K562 (cell line): ENCODE results near the gene SMAD3. TPM values are rescaled to one million over a fixed set of nuclear protein-coding genes. Genes with fewer than 3 reads are reported as not detected.

Experiments
- ATAC-seq: fragments of 200-7000 bp; cut with Tn5 transposase; 3 replicates; pipeline ENCODE4 v1.9.1; 2020; ENCODE audit warnings: moderate library complexity
- BruUV-seq: library from RNA; stranded (reverse); fragments of 400-500 nt; replicated peaks from 2 replicates; lab custom pipeline; 2021; lab: Mats Ljungman, UMichigan
- CTCF ChIA-PET: fragments of 300-600 bp; formaldehyde crosslinking; extraction: SDS; loops from one replicate; lab custom pipeline; 2021; ENCODE audit warnings: low intra/inter-chr PET ratio; lab: Yijun Ruan, JAX
- POLR2A ChIA-PET: fragments of 300-600, 350-650 bp; sonication (Branson Sonifier 250); formaldehyde crosslinking; extraction: SDS; loops from one replicate; lab custom pipeline; 2021; ENCODE audit warnings: antibody characterized with exemption, inconsistent platforms; lab: Yijun Ruan, JAX
- DNase-seq, 4 experiments: peaks; one replicate each; pipeline versions ENCODE4 v3.0.0 to v3.0.0-alpha.2; 2011 to 2018; ENCODE audit warnings: low spot score in 3 of 4, mixed read lengths in 3 of 4; ENCODE audit errors: extremely low read depth in 1 of 4
- FAIRE-seq: peaks from 2 replicates; lab custom pipeline; 2011; peaks lifted over from hg19 to GRCh38; lab: Jason Lieb, UNC
- H2AFZ ChIP-seq: 2 replicates; pipeline ENCODE4 v1.6.0; 2011; ENCODE audit warnings: low read depth, low read length, control low read depth, inconsistent platforms
- H3K27ac ChIP-seq: fragments of 200-600 bp; 3 replicates; pipeline ENCODE4 v1.8.0; 2011; ENCODE audit warnings: low read depth, mild to moderate bottlenecking, control low read depth, inconsistent platforms, low read length, moderate library complexity, mixed read lengths; ENCODE audit errors: extremely low read depth
- H3K27me3 ChIP-seq, 2 experiments: fragments of 300-600 bp in 1 of 2; 2 replicates in 1 of 2; 3 replicates in 1 of 2; pipeline versions ENCODE4 v1.6.0 to v1.8.0; 2011; ENCODE audit warnings: inconsistent platforms in 2 of 2, low read length in 2 of 2, mild to moderate bottlenecking in 1 of 2, mixed read lengths in 1 of 2, moderate library complexity in 1 of 2; ENCODE audit not compliant: control insufficient read depth in 2 of 2, insufficient read depth in 2 of 2
- H3K36me3 ChIP-seq: fragments of 300-600 bp; 3 replicates; pipeline ENCODE4 v1.8.0; 2011; ENCODE audit warnings: mild to moderate bottlenecking, low read length, inconsistent platforms; ENCODE audit not compliant: control insufficient read depth, insufficient read depth
- H3K4me1 ChIP-seq, 2 experiments: fragments of 200-600 bp in 1 of 2; replicated peaks in 1 of 2; 2 replicates in 1 of 2; 3 replicates in 1 of 2; pipeline versions ENCODE4 v1.5.1 to v1.8.0; 2011; ENCODE audit warnings: inconsistent platforms in 2 of 2, low read length in 2 of 2, mild to moderate bottlenecking in 1 of 2, mixed read lengths in 1 of 2, moderate library complexity in 1 of 2; ENCODE audit not compliant: control insufficient read depth in 2 of 2, insufficient read depth in 2 of 2
- H3K4me2 ChIP-seq: 2 replicates; pipeline ENCODE4 v1.6.1; 2011; ENCODE audit warnings: low read length, control low read depth, inconsistent platforms, mixed read lengths; ENCODE audit not compliant: insufficient read depth
- H3K4me3 ChIP-seq: fragments of 200-600 bp; sonication (generic), shearing (Covaris generic); 2 replicates; pipeline ENCODE4 v1.5.1; 2016; ENCODE audit warnings: control low read depth, inconsistent platforms
- H3K79me2 ChIP-seq: fragments of 200-600 bp; 3 replicates; pipeline ENCODE4 v1.8.0; 2011; ENCODE audit warnings: low read length, inconsistent platforms; ENCODE audit not compliant: control insufficient read depth, insufficient read depth
- H3K9ac ChIP-seq, 2 experiments: 2 replicates each; pipeline versions ENCODE4 v1.6.0 to v1.6.1; 2011; ENCODE audit warnings: low read depth in 2 of 2, low read length in 2 of 2, control low read depth in 1 of 2, inconsistent platforms in 1 of 2, mild to moderate bottlenecking in 1 of 2, mixed read lengths in 1 of 2; ENCODE audit not compliant: insufficient read depth in 1 of 2
- H3K9me1 ChIP-seq: one replicate; pipeline ENCODE4 v1.6.0; 2011; ENCODE audit warnings: inconsistent platforms, mild to moderate bottlenecking, low read length, moderate library complexity; ENCODE audit not compliant: control insufficient read depth, insufficient read depth
- H3K9me3 ChIP-seq: replicated peaks from 2 replicates; pipeline ENCODE4 v1.5.1; 2011; ENCODE audit warnings: low read depth, low read length, inconsistent platforms; ENCODE audit not compliant: control insufficient read depth, insufficient read depth
- H4K20me1 ChIP-seq: replicated peaks from 2 replicates; pipeline ENCODE4 v1.6.1; 2011; ENCODE audit warnings: low read length, inconsistent platforms, mixed read lengths; ENCODE audit not compliant: control insufficient read depth, insufficient read depth
- CEBPG ChIP-seq, 3 experiments: fragments of 200-800 bp in 1 of 3; sonication (Bioruptor generic) in 1 of 3; sonication (generic) in 1 of 3; formaldehyde crosslinking in 1 of 3; IDR thresholded peaks in 2 of 3; conservative IDR thresholded peaks in 1 of 3; 2 replicates each; pipeline versions ENCODE4 v1.6.1 to v1.8.0; 2016 to 2022; ENCODE audit warnings: missing compliant biosample characterization in 2 of 3, missing genetic modification characterization in 2 of 3, mild to moderate bottlenecking in 1 of 3, missing genetic modification reagents in 1 of 3
- POLR2AphosphoS5 ChIP-seq: IDR thresholded peaks from 2 replicates; pipeline ENCODE4 v1.6.1; 2011; ENCODE audit warnings: mild to moderate bottlenecking, low read depth, low read length, moderate library complexity; ENCODE audit not compliant: control insufficient read depth, insufficient read depth
- THRAP3 ChIP-seq: fragments of 450-650 bp; IDR thresholded peaks from 2 replicates; pipeline ENCODE4 v1.6.1; 2016; ENCODE audit warnings: mild to moderate bottlenecking, inconsistent platforms, borderline replicate concordance
- ZNF124 ChIP-seq: sonication (generic); formaldehyde crosslinking; IDR thresholded peaks from 2 replicates; pipeline ENCODE4 v1.8.1; 2022; ENCODE audit warnings: missing genetic modification reagents
- ZNF23 ChIP-seq: fragments of 250-450 bp; sonication (Bioruptor Pico); IDR thresholded peaks from 2 replicates; pipeline ENCODE4 v1.4.0; 2020; ENCODE audit warnings: mild to moderate bottlenecking
- WGBS: fragments of 100-300 bp; shearing (Covaris generic); methylation state at CpG from one replicate; pipeline ENCODE4 v1.1.6; 2016; ENCODE audit warnings: low coverage, mixed read lengths; ENCODE audit not compliant: insufficient coverage; ENCODE audit errors: missing lambda C conversion rate; 5-methylcytosine and 5-hydroxymethylcytosine counted together
- in situ Hi-C: fragments of 300-500 bp; cut with MboI; formaldehyde crosslinking; loops from 4 replicates; pipeline ENCODE4 v1.15.0; 2018; ENCODE audit warnings: inconsistent platforms, mixed read lengths
- intact Hi-C: fragments of 100-400 bp; cut with micrococcal nuclease; formaldehyde crosslinking; loops from 2 replicates; pipeline ENCODE4 v1.14.2; 2022
- polyA plus RNA-seq, 8 experiments: library from polyadenylated mRNA; depleted of rRNA in 4 of 8; stranded (reverse) in 5 of 8; unstranded in 3 of 8; fragments of >200 nt; fragmentation: Nextera tagmentation in 2 of 8; fragmentation: Illumina TruSeq in 1 of 8; extraction: Ambion mirVana in 2 of 8; extraction: Trizol in 1 of 8; gene quantifications; 2 replicates each; pipeline versions ENCODE4 v1.2.1 to v1.2.3, GENCODE V29; 2011 to 2014; ENCODE audit warnings: inconsistent platforms in 1 of 8, missing spikeins in 1 of 8
- total RNA-seq, 7 experiments: library from RNA; depleted of rRNA in 6 of 7; stranded (reverse); fragments of >200 nt in 6 of 7; fragmentation: Illumina TruSeq in 2 of 7; extraction: Trizol in 2 of 7; gene quantifications; 2 replicates each; pipeline versions ENCODE4 v1.2.1 to v1.2.3, GENCODE V29; 2011 to 2021; ENCODE audit warnings: low replicate concordance in 1 of 7

Gene SMAD3
- total and polyA plus RNA-seq, 9 of the 15 experiments (the other 6 are each of a cell fraction or from before 2014, with no cell fraction given), result 4.3 to 39.2 (median 11.1) TPM

DNA sequence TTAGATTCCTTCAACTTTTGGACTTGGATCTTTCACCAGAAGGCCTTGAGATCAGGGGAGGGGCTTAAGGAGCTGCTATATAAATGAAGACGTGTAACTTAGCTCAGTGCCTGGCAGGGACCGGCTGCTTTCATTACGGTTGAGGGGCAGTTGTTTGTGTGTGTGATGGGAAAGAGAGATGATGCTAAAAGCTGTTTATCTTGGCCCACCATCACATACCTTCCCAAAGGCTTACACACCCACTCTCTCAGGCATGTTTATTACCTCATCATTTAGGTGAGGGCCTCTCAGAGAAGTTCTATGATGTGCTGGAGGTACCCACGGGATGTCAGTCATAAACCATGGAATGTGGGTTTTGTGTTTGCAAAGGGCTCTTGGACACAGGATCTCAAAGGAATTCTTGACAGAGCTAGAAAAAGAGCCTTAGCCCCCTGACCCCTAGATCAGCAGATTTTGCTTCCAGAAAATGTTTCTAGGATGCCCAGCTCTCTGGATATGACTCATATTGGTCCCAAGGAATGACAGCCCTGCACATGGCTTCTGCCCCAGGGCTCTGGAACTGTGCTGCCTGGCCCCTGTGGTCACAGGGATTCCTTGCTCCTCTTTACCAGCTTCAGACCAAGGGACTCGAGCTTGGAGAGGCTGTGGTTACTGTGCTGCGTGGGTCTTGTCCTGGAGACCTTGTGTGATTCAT, 15.9 kb upstream of the SMAD3 start:
- 45% methylated on average over 6 of the region's 6 CpGs for WGBS
- TF ChIP-seq THRAP3 (no peak), POLR2AphosphoS5 (no peak), ZNF23 (CRISPR knock-in tag) (no peak), ZNF124 (CRISPR knock-in tag) (no peak), CEBPG (CRISPR knock-in tag; IDR thresholded peaks at IDR 0.05) (no peak), CEBPG (tag; conservative IDR thresholded peaks at IDR 0.05 in 1 of 2, IDR thresholded peaks at IDR 0.05 in 1 of 2) (no peak)
- TF ChIP-seq, all 486 proteins: peak for 0
- ChIA-PET POLR2A (interaction anchor here (0.9 to 1.6 kb wide), 3 partner anchors 8 to 14 kb away, joined by 3 to 6 read pairs (median 5); no protein-coding TSS in a partner anchor), CTCF (no interaction called here)
- BruUV-seq, result no TSS peak
- peaks cover 0 to 12% of the 10 kb centered on the region in 2 experiments; a peak in 4 of 5 replicates for H3K4me1 ChIP-seq
- no peaks in the 10 kb centered on the region for H3K9me1 ChIP-seq
- FAIRE-seq, result no peak
- no peaks in the 10 kb centered on the region for H3K9me3 ChIP-seq
- no peak overlapping the region for H2AFZ ChIP-seq
- H4K20me1 ChIP-seq, result no peaks in the 10 kb centered on the region
- in situ Hi-C loops (no loop called here), intact Hi-C loops (no loop called here)
- no peaks in the 10 kb centered on the region for H3K27me3 ChIP-seq
- no peak for ATAC-seq
- no peak overlapping the region for H3K4me3 ChIP-seq
- no peak overlapping the region for H3K27ac ChIP-seq
- no peaks in the 10 kb centered on the region for H3K79me2 ChIP-seq
- H3K36me3 ChIP-seq, result no peaks in the 10 kb centered on the region
- no peak overlapping the region for H3K4me2 ChIP-seq
- no peak overlapping the region for H3K9ac ChIP-seq
- no peak for DNase-seq
